ENCODE measurements around the gene NRXN3.

The NRXN3 gene

DNA sequence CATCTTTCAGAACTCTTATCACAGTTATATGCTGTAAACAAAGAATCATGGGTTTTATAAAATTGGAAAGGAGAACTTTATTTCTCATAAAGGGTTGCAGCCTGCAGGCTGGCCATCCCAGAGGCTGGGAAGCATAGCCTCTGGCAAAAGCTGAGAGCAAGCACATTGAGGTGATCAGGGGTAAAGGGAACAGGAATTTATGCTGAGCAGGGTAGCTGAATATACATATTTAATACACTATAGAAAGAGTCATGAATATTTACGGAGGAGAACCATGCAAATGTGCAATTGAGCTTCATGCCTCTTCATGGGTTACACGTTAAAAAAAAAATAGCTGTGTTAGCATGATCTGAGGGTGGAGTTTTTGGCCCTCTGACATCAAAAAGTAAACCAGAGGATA, 653.3 kb downstream of the NRXN3 start:
- no peak overlapping the region for H3K4me3 ChIP-seq (ENCODE audit: low read length)
- no peaks in the 10 kb centered on the region for H3K36me3 ChIP-seq (ENCODE audit: insufficient read depth, low read depth, low read length)
- H3K4me1 ChIP-seq (ENCODE audit: insufficient read depth, low read length) = no peaks in the 10 kb centered on the region
- H3K9me3 ChIP-seq (ENCODE audit: insufficient read depth, low read depth, low read length) = no peaks in the 10 kb centered on the region
- H3K27me3 ChIP-seq (ENCODE audit: insufficient read depth, low read length) = no peaks in the 10 kb centered on the region
- no peak overlapping the region for H3K27ac ChIP-seq (ENCODE audit: low read length)
- H3K9ac ChIP-seq (ENCODE audit: low read depth, low read length) = no peak overlapping the region

DNA sequence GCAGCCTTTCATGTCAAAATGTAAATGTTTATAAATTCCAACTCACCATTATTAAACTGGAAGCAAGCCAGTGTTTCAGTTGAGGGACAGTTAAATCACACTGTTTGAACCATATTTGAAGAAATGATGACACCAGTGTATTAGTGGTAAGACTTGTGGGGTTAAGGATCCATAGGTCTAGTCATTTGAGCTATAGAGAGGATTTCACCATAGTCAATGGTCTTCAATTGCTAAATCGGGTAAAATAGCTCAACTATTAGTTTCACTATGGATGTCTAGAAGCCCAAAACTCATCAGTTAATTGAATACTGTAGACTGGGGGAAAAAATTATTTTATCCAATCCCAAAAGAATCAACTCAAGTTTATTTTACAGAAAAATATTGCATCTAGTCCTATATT, 659.1 kb downstream of the NRXN3 start:
- H3K9me3 ChIP-seq (ENCODE audit: insufficient read depth, low read depth, low read length) = no peaks in the 10 kb centered on the region
- no peak overlapping the region for H3K9ac ChIP-seq (ENCODE audit: low read depth, low read length)
- no peak overlapping the region for H3K4me3 ChIP-seq (ENCODE audit: low read length)
- no peaks in the 10 kb centered on the region for H3K27me3 ChIP-seq (ENCODE audit: insufficient read depth, low read length)
- H3K36me3 ChIP-seq (ENCODE audit: insufficient read depth, low read depth, low read length) = no peaks in the 10 kb centered on the region
- H3K4me1 ChIP-seq (ENCODE audit: insufficient read depth, low read length) = no peaks in the 10 kb centered on the region
- H3K27ac ChIP-seq (ENCODE audit: low read length) = no peak overlapping the region

DNA sequence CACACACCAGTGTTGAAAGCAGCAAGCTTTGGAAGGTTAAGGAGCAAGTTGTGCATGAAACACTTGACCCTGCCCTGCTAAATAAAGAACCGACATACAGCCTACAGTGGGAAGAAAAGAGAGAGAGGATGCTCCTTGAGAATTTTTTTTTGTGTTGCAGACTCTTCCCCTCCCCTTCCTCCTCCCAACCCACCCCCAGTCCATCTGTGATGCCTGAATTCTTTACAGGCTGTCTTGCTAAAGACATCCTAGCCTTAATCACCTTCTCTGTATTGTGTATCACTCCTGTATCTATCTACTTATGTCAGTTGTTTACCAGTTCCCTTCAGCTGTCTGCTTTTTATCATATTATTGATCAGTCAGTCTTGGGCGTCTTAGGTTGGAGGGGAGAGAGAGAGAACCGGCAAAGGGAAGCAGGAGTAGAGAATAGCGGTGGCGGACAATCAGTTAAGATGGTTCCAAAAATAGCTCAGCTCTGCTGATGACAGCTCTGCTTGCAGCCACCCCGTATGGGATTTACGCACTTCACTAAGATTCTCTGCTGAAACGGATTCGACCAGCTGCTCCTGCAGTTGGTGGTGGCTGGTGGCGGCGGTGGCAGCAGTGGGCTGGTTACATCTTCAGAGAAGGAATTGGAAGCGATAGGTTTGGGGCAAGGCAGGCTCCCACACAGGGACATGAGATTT, 664.7 kb downstream of the NRXN3 start:
- H3K4me1 ChIP-seq (ENCODE audit: insufficient read depth, low read length) = peaks cover 6% of the 10 kb centered on the region; the same call in 1 of the 2 replicates
- H3K36me3 ChIP-seq (ENCODE audit: insufficient read depth, low read depth, low read length) = no peaks in the 10 kb centered on the region
- no peaks in the 10 kb centered on the region for H3K9me3 ChIP-seq (ENCODE audit: insufficient read depth, low read depth, low read length)
- H3K27ac ChIP-seq (ENCODE audit: low read length) = no peak overlapping the region
- no peak overlapping the region for H3K4me3 ChIP-seq (ENCODE audit: low read length)
- H3K27me3 ChIP-seq (ENCODE audit: insufficient read depth, low read length) = no peaks in the 10 kb centered on the region; the same call in 1 of the 2 replicates
- no peak overlapping the region for H3K9ac ChIP-seq (ENCODE audit: low read depth, low read length)

GRCh38 chr14:78835909-78836308, 665.7 kb downstream of the NRXN3 start:
- Histone ChIP-seq H3K9ac (ENCODE audit: low read depth, low read length) (no peak overlapping the region), H3K4me3 (ENCODE audit: low read length) (no peak overlapping the region), H3K9me3 (ENCODE audit: insufficient read depth, low read depth, low read length) (no peaks in the 10 kb centered on the region), H3K27me3 (ENCODE audit: insufficient read depth, low read length) (no peaks in the 10 kb centered on the region; the same call in 1 of the 2 replicates), H3K4me1 (ENCODE audit: insufficient read depth, low read length) (peaks cover 6% of the 10 kb centered on the region; the same call in 1 of the 2 replicates), H3K36me3 (ENCODE audit: insufficient read depth, low read depth, low read length) (no peaks in the 10 kb centered on the region), H3K27ac (ENCODE audit: low read length) (no peak overlapping the region)

DNA sequence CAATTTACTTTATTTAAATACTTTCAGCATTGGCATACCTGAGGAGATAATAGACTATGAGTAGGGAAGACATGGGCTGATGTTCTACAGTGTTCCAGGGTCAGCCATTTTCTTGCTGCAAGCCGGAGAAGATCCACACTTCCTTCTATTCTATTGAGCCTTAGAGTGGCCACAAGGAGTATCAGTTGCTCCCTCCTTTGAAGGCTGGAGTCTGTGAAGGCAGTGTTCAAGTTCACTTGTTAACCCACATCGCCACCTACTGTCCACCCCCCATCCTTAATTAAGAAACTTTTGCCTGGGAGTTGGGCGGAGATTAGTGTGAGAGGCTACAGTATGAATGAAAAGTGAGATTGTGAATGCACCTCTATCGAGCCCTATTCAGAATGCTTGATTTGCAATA, 666.6 kb downstream of the NRXN3 start:
- Histone ChIP-seq H3K9me3 (ENCODE audit: insufficient read depth, low read depth, low read length) (no peaks in the 10 kb centered on the region), H3K36me3 (ENCODE audit: insufficient read depth, low read depth, low read length) (no peaks in the 10 kb centered on the region), H3K4me3 (ENCODE audit: low read length) (no peak overlapping the region), H3K27ac (ENCODE audit: low read length) (no peak overlapping the region), H3K9ac (ENCODE audit: low read depth, low read length) (no peak overlapping the region), H3K4me1 (ENCODE audit: insufficient read depth, low read length) (peaks cover 6% of the 10 kb centered on the region; the same call in 1 of the 2 replicates), H3K27me3 (ENCODE audit: insufficient read depth, low read length) (no peaks in the 10 kb centered on the region; the same call in 1 of the 2 replicates)

- no peak overlapping the region for H3K27ac ChIP-seq (ENCODE audit: low read length)
- H3K36me3 ChIP-seq (ENCODE audit: insufficient read depth, low read depth, low read length) = no peaks in the 10 kb centered on the region
- H3K4me1 ChIP-seq (ENCODE audit: insufficient read depth, low read length) = peaks cover 11% of the 10 kb centered on the region; the same call in 1 of the 2 replicates
- no peak overlapping the region for H3K9ac ChIP-seq (ENCODE audit: low read depth, low read length)
- H3K4me3 ChIP-seq (ENCODE audit: low read length) = no peak overlapping the region
- H3K9me3 ChIP-seq (ENCODE audit: insufficient read depth, low read depth, low read length) = peaks cover 2% of the 10 kb centered on the region; the same call in 1 of the 2 replicates
- H3K27me3 ChIP-seq (ENCODE audit: insufficient read depth, low read length) = no peaks in the 10 kb centered on the region; the same call in 1 of the 2 replicates
Observed at GRCh38 chr14:78838959-78839358, 668.8 kb downstream of the NRXN3 start.

DNA sequence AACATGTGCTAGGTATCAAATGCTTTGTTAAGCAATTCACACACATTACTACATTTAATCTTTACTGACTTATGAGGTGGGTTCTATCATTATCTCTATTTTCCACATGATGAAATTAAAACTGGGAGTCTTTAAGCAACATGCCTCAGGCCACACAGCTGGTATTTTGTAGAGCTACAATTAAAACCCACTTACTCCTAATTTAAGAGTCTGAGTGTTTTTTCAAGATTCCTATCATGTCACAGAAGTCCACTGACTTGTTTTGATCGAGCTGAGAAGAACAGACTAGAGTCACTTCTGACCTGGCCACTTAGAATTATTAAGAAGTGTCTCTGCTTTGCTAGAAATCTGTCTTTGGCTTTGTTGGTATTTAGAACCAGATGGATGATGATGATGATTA, 670.7 kb downstream of the NRXN3 start:
- H3K9ac ChIP-seq (ENCODE audit: low read depth, low read length) = no peak overlapping the region
- peaks cover 3% of the 10 kb centered on the region; the same call in 1 of the 2 replicates for H3K9me3 ChIP-seq (ENCODE audit: insufficient read depth, low read depth, low read length)
- H3K27ac ChIP-seq (ENCODE audit: low read length) = no peak overlapping the region
- no peak overlapping the region for H3K4me3 ChIP-seq (ENCODE audit: low read length)
- H3K4me1 ChIP-seq (ENCODE audit: insufficient read depth, low read length) = peaks cover 11% of the 10 kb centered on the region; the same call in 1 of the 2 replicates
- H3K27me3 ChIP-seq (ENCODE audit: insufficient read depth, low read length) = no peaks in the 10 kb centered on the region; the same call in 1 of the 2 replicates
- H3K36me3 ChIP-seq (ENCODE audit: insufficient read depth, low read depth, low read length) = no peaks in the 10 kb centered on the region

DNA sequence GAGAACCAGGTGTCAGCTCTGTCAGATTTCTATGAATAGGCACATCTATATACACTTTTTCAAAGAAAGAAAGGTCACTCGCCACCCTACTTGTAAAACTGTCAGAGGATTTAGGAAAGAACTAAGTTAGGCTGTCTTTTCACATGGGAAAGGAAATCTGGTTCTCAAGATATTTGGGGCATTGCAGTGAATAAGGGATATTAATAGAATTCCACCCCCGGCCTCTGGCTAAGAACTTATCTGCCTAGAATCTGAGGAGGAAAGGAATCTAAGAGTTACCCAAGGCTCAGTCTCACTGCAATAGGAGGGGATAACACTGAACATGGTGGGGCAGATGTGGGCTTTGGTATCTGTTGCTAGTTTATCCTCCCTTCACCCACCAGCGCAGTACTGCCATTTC, 677.6 kb downstream of the NRXN3 start:
- H3K36me3 ChIP-seq (ENCODE audit: insufficient read depth, low read depth, low read length) = no peaks in the 10 kb centered on the region
- H3K9me3 ChIP-seq (ENCODE audit: insufficient read depth, low read depth, low read length) = peaks cover 3% of the 10 kb centered on the region; the same call in 1 of the 2 replicates
- no peak overlapping the region for H3K4me3 ChIP-seq (ENCODE audit: low read length)
- peaks cover 29% of the 10 kb centered on the region; the same call in 1 of the 2 replicates for H3K4me1 ChIP-seq (ENCODE audit: insufficient read depth, low read length)
- no peak overlapping the region for H3K27ac ChIP-seq (ENCODE audit: low read length)
- H3K9ac ChIP-seq (ENCODE audit: low read depth, low read length) = no peak overlapping the region
- no peaks in the 10 kb centered on the region for H3K27me3 ChIP-seq (ENCODE audit: insufficient read depth, low read length)

DNA sequence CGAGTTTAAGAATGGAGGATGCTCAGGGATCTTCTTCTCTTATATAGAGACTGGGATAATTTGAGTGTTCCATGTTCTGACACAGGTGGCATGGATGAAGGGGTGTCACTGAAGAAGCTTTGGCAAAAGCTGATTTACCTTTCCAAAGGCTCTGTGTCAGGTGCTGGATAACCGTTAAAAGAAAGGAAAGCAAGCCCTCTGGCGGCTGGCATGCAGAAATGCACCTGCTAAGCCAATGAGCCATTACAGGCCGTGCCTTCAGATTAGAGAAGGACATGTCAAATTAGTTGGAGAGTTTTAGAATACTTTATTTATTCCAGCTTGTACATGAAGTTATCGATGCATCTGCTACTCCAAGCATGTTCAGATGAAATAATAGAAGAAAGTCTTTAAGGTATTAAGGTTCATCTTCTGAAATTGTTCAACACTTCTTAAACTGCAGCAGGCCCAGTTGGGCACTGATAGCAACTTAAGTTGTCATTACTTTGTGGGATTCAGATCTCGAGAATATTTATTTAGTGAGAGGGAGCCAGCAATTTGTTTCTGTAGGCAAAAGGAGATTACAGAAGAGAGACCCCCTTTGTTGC, 678.2 kb downstream of the NRXN3 start:
- Histone ChIP-seq H3K27ac (ENCODE audit: low read length) (no peak overlapping the region), H3K27me3 (ENCODE audit: insufficient read depth, low read length) (no peaks in the 10 kb centered on the region), H3K9me3 (ENCODE audit: insufficient read depth, low read depth, low read length) (peaks cover 3% of the 10 kb centered on the region; the same call in 1 of the 2 replicates), H3K9ac (ENCODE audit: low read depth, low read length) (no peak overlapping the region), H3K36me3 (ENCODE audit: insufficient read depth, low read depth, low read length) (no peaks in the 10 kb centered on the region), H3K4me1 (ENCODE audit: insufficient read depth, low read length) (peaks cover 27% of the 10 kb centered on the region; the same call in 1 of the 2 replicates), H3K4me3 (ENCODE audit: low read length) (no peak overlapping the region)

GRCh38 chr14:78849952-78850351, 679.8 kb downstream of the NRXN3 start:
- Histone ChIP-seq H3K36me3 (ENCODE audit: insufficient read depth, low read depth, low read length) (no peaks in the 10 kb centered on the region), H3K4me1 (ENCODE audit: insufficient read depth, low read length) (peaks cover 25% of the 10 kb centered on the region; the same call in 1 of the 2 replicates), H3K27me3 (ENCODE audit: insufficient read depth, low read length) (no peaks in the 10 kb centered on the region), H3K4me3 (ENCODE audit: low read length) (no peak overlapping the region), H3K9ac (ENCODE audit: low read depth, low read length) (no peak overlapping the region), H3K27ac (ENCODE audit: low read length) (peak overlapping the region; percentile 51), H3K9me3 (ENCODE audit: insufficient read depth, low read depth, low read length) (no peaks in the 10 kb centered on the region)

- H3K27ac ChIP-seq (ENCODE audit: low read length) = no peak overlapping the region
- no peak overlapping the region for H3K9ac ChIP-seq (ENCODE audit: low read depth, low read length)
- no peaks in the 10 kb centered on the region for H3K36me3 ChIP-seq (ENCODE audit: insufficient read depth, low read depth, low read length)
- H3K4me1 ChIP-seq (ENCODE audit: insufficient read depth, low read length) = peaks cover 25% of the 10 kb centered on the region; the same call in 1 of the 2 replicates
- no peak overlapping the region for H3K4me3 ChIP-seq (ENCODE audit: low read length)
- H3K27me3 ChIP-seq (ENCODE audit: insufficient read depth, low read length) = no peaks in the 10 kb centered on the region
- no peaks in the 10 kb centered on the region for H3K9me3 ChIP-seq (ENCODE audit: insufficient read depth, low read depth, low read length)
Observed at GRCh38 chr14:78851189-78851588, 681.0 kb downstream of the NRXN3 start.

- H3K9me3 ChIP-seq (ENCODE audit: insufficient read depth, low read depth, low read length) = no peaks in the 10 kb centered on the region
- H3K4me3 ChIP-seq (ENCODE audit: low read length) = no peak overlapping the region
- no peak overlapping the region for H3K9ac ChIP-seq (ENCODE audit: low read depth, low read length)
- peaks cover 25% of the 10 kb centered on the region; the same call in 1 of the 2 replicates for H3K4me1 ChIP-seq (ENCODE audit: insufficient read depth, low read length)
- no peaks in the 10 kb centered on the region for H3K27me3 ChIP-seq (ENCODE audit: insufficient read depth, low read length)
- no peak overlapping the region for H3K27ac ChIP-seq (ENCODE audit: low read length)
- no peaks in the 10 kb centered on the region for H3K36me3 ChIP-seq (ENCODE audit: insufficient read depth, low read depth, low read length)
Observed at GRCh38 chr14:78852040-78852439, 681.9 kb downstream of the NRXN3 start.
